Stomach (tissue), 4 donors: ENCODE measurements around the gene PCDHGB2.

Experiments used
- CTCF ChIP-seq, 7 experiments: fragments of 450-650 bp in 4 of 7; fragments of 200-600 bp in 3 of 7; sonication (generic) in 3 of 7; IDR thresholded peaks; one replicate each; pipeline ENCODE4 v1.5.1; 2016 to 2019; ENCODE audit warnings: antibody characterized with exemption in 7 of 7, control low read depth in 2 of 7, mild to moderate bottlenecking in 1 of 7
- EP300 ChIP-seq: sonication (generic); formaldehyde crosslinking; IDR thresholded peaks from one replicate; pipeline ENCODE4 v1.6.1; 2017; ENCODE audit warnings: antibody characterized with exemption
- POLR2A ChIP-seq, 4 donors: fragments of 450-650 bp; IDR thresholded peaks; one replicate each; pipeline ENCODE4 v1.6.1; 2016; ENCODE audit warnings: antibody characterized with exemption in 4 of 4, control low read depth in 2 of 4, mild to moderate bottlenecking in 1 of 4, moderate library complexity in 1 of 4
- POLR2AphosphoS5 ChIP-seq, 3 donors: sonication (generic); formaldehyde crosslinking; IDR thresholded peaks; one replicate each; pipeline ENCODE4 v1.6.1; 2016; ENCODE audit warnings: antibody characterized with exemption in 3 of 3

- TF ChIP-seq EP300 (no peak), CTCF (IDR thresholded peaks at IDR 0.05) (no peak), POLR2A (IDR thresholded peaks at IDR 0.05) (no peak), POLR2AphosphoS5 (IDR thresholded peaks at IDR 0.05) (no peak)
Observed at GRCh38 chr5:141411575-141411974, 51.8 kb downstream of the PCDHGB2 start.
